ENCODE measurements around the gene TMEM179. TPM values are rescaled to one million over a fixed set of nuclear protein-coding genes. Genes with fewer than 3 reads are reported as not detected.

TMEM179 gene
- total RNA-seq, 1 experiment from 2014 or later, result not detected

- DNase-seq (ENCODE audit: low spot score), result no peak
Observed at GRCh38 chr14:104544362-104544961, 60.1 kb downstream of the TMEM179 start.

DNA sequence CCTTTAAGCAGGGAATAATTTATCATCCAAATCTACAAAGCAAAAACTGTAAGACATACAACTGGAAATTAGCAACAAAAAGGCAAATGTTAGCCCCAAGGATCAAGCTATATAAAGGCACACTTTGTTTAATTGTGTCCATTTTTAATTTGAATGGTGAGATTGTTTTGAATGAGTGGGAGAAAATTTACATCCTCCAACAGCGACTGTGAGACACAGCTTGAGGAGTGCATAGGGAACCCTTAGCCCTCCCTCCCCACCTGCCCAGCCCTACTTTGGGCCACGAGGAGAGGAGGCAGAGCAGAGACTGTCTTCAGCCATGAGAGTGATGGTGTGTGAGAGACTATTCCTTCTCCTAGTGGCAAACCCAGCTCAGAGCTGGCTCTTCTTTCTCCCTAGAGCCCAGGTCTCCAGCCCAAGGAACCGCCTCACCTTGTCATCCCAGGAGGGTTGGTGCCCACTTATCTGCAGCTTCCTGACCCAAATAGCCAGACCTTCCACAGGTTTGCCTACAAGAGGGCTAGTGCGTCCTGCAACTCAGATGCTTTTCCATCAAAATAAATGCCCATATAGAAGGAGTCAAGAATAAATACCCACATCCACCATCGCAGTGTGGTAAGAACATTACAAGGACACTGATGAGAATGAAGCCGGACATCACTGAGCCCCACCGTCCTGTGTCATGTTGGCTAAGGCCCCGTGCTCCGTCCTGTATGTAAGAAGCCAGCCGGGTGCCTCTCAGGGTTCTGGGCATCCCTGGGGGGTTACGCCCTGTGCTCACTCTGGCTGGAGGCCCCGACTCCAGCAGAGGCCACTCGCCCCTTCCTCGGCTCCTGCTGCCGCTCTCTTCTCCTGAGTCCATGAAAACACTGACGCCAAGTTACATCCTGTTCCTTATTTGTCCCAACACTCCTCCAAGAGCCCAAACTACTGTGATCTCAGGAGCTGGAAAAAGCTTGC, 61.4 kb downstream of the TMEM179 start:
- no peak for DNase-seq (ENCODE audit: low spot score)

DNA sequence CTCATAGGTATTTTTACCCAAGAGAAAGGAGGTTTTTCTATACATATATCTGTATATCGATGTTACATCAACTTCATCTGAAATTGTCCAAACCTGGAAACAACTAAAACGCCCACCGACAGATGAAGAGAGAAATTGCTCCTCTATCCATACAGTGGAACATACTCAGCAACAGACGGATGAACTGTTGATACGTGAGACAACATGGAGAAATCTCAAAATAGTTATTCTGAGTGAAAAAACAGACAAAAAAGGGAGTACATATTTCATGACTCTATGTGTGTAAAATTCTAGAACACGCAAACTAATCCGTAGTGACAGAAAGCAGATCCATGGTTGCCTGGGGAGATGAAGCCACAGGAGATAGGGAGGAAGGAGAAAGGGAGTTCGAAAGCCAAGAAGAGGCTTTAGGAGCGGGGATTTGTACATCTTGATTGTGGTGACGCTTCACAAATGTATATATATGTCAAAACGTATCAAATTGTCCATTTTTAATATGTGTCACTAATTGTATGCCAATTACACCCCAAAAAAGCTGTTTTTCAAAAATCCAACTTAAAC, 62.6 kb downstream of the TMEM179 start:
- DNase-seq (ENCODE audit: low spot score), result no peak

Other genes starting within 250 kb of the TMEM179 start
- not detected in 2 replicates for gene C14orf180, start 25.0 kb downstream of the TMEM179 start, total RNA-seq (2014; rRNA removed; shearing (Covaris generic))
- 93.1 and 98.0 TPM in 2 replicates for gene INF2, start 84.8 kb upstream of the TMEM179 start, total RNA-seq (2014; rRNA removed; shearing (Covaris generic))
- gene ADSS1, start 119.5 kb upstream of the TMEM179 start, total RNA-seq (2014; rRNA removed; shearing (Covaris generic)), result 3.4 and 3.7 TPM in 2 replicates
- gene SIVA1, start 148.4 kb upstream of the TMEM179 start, total RNA-seq (2014; rRNA removed; shearing (Covaris generic)), result 187 and 210 TPM in 2 replicates
- gene AKT1, start 191.0 kb upstream of the TMEM179 start, total RNA-seq (2014; rRNA removed; shearing (Covaris generic)), result 105 and 107 TPM in 2 replicates
- 2.0 and 4.0 TPM in 2 replicates for gene ZBTB42, start 196.3 kb upstream of the TMEM179 start, total RNA-seq (2014; rRNA removed; shearing (Covaris generic))

Data from A172 (cell line).